DND-41 (cell line): Measurements from ENCODE around the gene MREG.
A peak's percentile ranks its signal among the peaks of the same experiment; 100 is the strongest.

ENCODE experiments used
- ATAC-seq: fragments of 200-7000 bp; cut with Tn5 transposase; 3 replicates; pipeline ENCODE4 v1.9.1; 2021; ENCODE audit warnings: low read depth; ENCODE audit not compliant: insufficient read depth
- DNase-seq: peaks from one replicate; pipeline ENCODE4 v3.0.0-alpha.2; 2020
- H2AFZ ChIP-seq: 2 replicates; pipeline ENCODE4 v1.6.0; 2012; ENCODE audit warnings: low read depth, low read length
- H3K27ac ChIP-seq: 2 replicates; pipeline ENCODE4 v1.5.1; 2012; ENCODE audit warnings: low read length, inconsistent platforms
- H3K27me3 ChIP-seq: fragments of 200-600 bp; sonication (generic); 2 replicates; pipeline ENCODE4 v1.6.0; 2012; ENCODE audit warnings: low read length, mild to moderate bottlenecking, inconsistent platforms; ENCODE audit not compliant: insufficient read depth, poor library complexity
- H3K36me3 ChIP-seq: 2 replicates; pipeline ENCODE4 v1.5.1; 2012; ENCODE audit warnings: low read length, inconsistent platforms; ENCODE audit not compliant: insufficient read depth
- H3K4me1 ChIP-seq: 2 replicates; pipeline ENCODE4 v1.5.1; 2012; ENCODE audit warnings: mild to moderate bottlenecking, low read length; ENCODE audit not compliant: insufficient read depth
- H3K4me2 ChIP-seq: 2 replicates; pipeline ENCODE4 v1.6.0; 2012; ENCODE audit warnings: mild to moderate bottlenecking, moderate library complexity, low read length, inconsistent platforms; ENCODE audit not compliant: insufficient read depth
- H3K4me3 ChIP-seq, 2 experiments: fragments of 200-600 bp in 1 of 2; shearing (Covaris generic) in 1 of 2; 2 replicates each; pipeline ENCODE4 v1.5.1; 2012 to 2016; ENCODE audit warnings: inconsistent platforms in 2 of 2, low read length in 2 of 2, mild to moderate bottlenecking in 2 of 2, low read depth in 1 of 2, moderate library complexity in 1 of 2
- H3K79me2 ChIP-seq: 2 replicates; pipeline ENCODE4 v1.6.0; 2012; ENCODE audit warnings: low read length, inconsistent platforms; ENCODE audit not compliant: insufficient read depth
- H3K9ac ChIP-seq: 2 replicates; pipeline ENCODE4 v1.6.0; 2012; ENCODE audit warnings: low read depth, mild to moderate bottlenecking, inconsistent platforms, low read length, moderate library complexity
- H3K9me3 ChIP-seq: 2 replicates; pipeline ENCODE4 v1.5.1; 2012; ENCODE audit warnings: low read length, moderate library complexity, mild to moderate bottlenecking, inconsistent platforms; ENCODE audit not compliant: insufficient read depth, severe bottlenecking
- H4K20me1 ChIP-seq: 2 replicates; pipeline ENCODE4 v1.6.0; 2012; ENCODE audit warnings: low read length; ENCODE audit not compliant: insufficient read depth
- CTCF ChIP-seq: IDR thresholded peaks from 2 replicates; pipeline ENCODE4 v1.5.1; 2012; ENCODE audit warnings: borderline replicate concordance, low read length, moderate library complexity, mild to moderate bottlenecking; ENCODE audit not compliant: poor library complexity, severe bottlenecking; ENCODE audit errors: extremely low read depth
- EZH2 ChIP-seq: IDR thresholded peaks from 3 replicates; pipeline ENCODE4 v1.6.1; 2012; ENCODE audit warnings: borderline replicate concordance, low read depth, mild to moderate bottlenecking, moderate library complexity, low read length, inconsistent platforms; ENCODE audit not compliant: severe bottlenecking

The MREG gene

GRCh38 chr2:216018709-216019108, 5.4 kb upstream of the MREG start:
- Histone ChIP-seq H3K79me2 (no peaks in the 10 kb centered on the region; the same call in 1 of the 2 replicates), H3K4me3 (no peak overlapping the region), H3K27me3 (no peaks in the 10 kb centered on the region), H3K36me3 (no peaks in the 10 kb centered on the region), H4K20me1 (no peaks in the 10 kb centered on the region), H2AFZ (no peak overlapping the region), H3K9ac (no peak overlapping the region), H3K4me1 (peaks cover 39% of the 10 kb centered on the region), H3K9me3 (no peaks in the 10 kb centered on the region), H3K4me2 (no peak overlapping the region), H3K27ac (no peak overlapping the region)
- DNase-seq (no peak), ATAC-seq (no peak)
- no peak for TF ChIP-seq EZH2
- no peak for TF ChIP-seq CTCF

- Histone ChIP-seq H3K4me2 (peak overlapping the region; percentile 65; the same call in 1 of the 2 replicates), H3K36me3 (no peaks in the 10 kb centered on the region), H3K4me1 (peaks cover 47% of the 10 kb centered on the region), H3K27ac (peak overlapping the region; percentile 94; the same call in 1 of the 2 replicates), H3K4me3 (no peak overlapping the region), H3K27me3 (no peaks in the 10 kb centered on the region), H2AFZ (no peak overlapping the region), H3K9me3 (no peaks in the 10 kb centered on the region), H4K20me1 (no peaks in the 10 kb centered on the region), H3K9ac (no peak overlapping the region), H3K79me2 (peaks cover 9% of the 10 kb centered on the region)
- DNase-seq, result peak; percentile 33
- no peak for ATAC-seq
- TF ChIP-seq EZH2 (no peak), CTCF (no peak)
Measured at GRCh38 chr2:216017365-216017764, 4.0 kb upstream of the MREG start.

- Histone ChIP-seq H2AFZ (no peak overlapping the region), H3K9me3 (no peaks in the 10 kb centered on the region), H3K9ac (peak overlapping the region; percentile 50), H4K20me1 (no peaks in the 10 kb centered on the region), H3K4me3 (peak overlapping the region in 1 of 2 experiments; percentile 49; a peak in 2 of 4 replicates), H3K27me3 (no peaks in the 10 kb centered on the region), H3K4me2 (peak overlapping the region; percentile 65), H3K4me1 (peaks cover 55% of the 10 kb centered on the region), H3K27ac (peak overlapping the region; percentile 94), H3K36me3 (no peaks in the 10 kb centered on the region), H3K79me2 (peaks cover 17% of the 10 kb centered on the region)
- no peak for DNase-seq
- TF ChIP-seq EZH2 (no peak), CTCF (no peak)
- ATAC-seq, result peak; percentile 49
Measured at GRCh38 chr2:216016581-216016980, 3.2 kb upstream of the MREG start.
